Glutamatergic neuron (in vitro differentiated cells): ENCODE results near the gene TNFAIP8. TPM values are rescaled to one million over a fixed set of nuclear protein-coding genes. Genes with fewer than 3 reads are reported as not detected.

ENCODE experiments used
- total RNA-seq: library from RNA; stranded (reverse); fragmentation: NEBNext Ultra II Directional; extraction: Animal tissue kit (Norgen Biotek cat#: 25700); gene quantifications from one replicate; pipeline ENCODE4 v1.2.1, GENCODE V29; 2021; ENCODE audit not compliant: unreplicated experiment

Gene TNFAIP8
- total RNA-seq, 1 donor from 2014 or later, result 2.5 TPM

Other genes with a start within 250 kb of the TNFAIP8 start
- 161 TPM for gene HSD17B4, start 96.5 kb downstream of the TNFAIP8 start, total RNA-seq